K562 (cell line): ENCODE measurements around the gene SCPEP1. TPM values are rescaled to one million over a fixed set of nuclear protein-coding genes. Genes with fewer than 3 reads are reported as not detected.

ENCODE experiments used
- ATAC-seq: fragments of 200-7000 bp; cut with Tn5 transposase; 3 replicates; pipeline ENCODE4 v1.9.1; 2020; ENCODE audit warnings: moderate library complexity
- BruUV-seq: library from RNA; stranded (reverse); fragments of 400-500 nt; replicated peaks from 2 replicates; lab custom pipeline; 2021; lab: Mats Ljungman, UMichigan
- CTCF ChIA-PET: fragments of 300-600 bp; formaldehyde crosslinking; extraction: SDS; loops from one replicate; lab custom pipeline; 2021; ENCODE audit warnings: low intra/inter-chr PET ratio; lab: Yijun Ruan, JAX
- POLR2A ChIA-PET: fragments of 300-600, 350-650 bp; sonication (Branson Sonifier 250); formaldehyde crosslinking; extraction: SDS; loops from one replicate; lab custom pipeline; 2021; ENCODE audit warnings: antibody characterized with exemption, inconsistent platforms; lab: Yijun Ruan, JAX
- DNase-seq, 4 experiments: peaks; one replicate each; pipeline versions ENCODE4 v3.0.0 to v3.0.0-alpha.2; 2011 to 2018; ENCODE audit warnings: low spot score in 3 of 4, mixed read lengths in 3 of 4; ENCODE audit errors: extremely low read depth in 1 of 4
- FAIRE-seq: peaks from 2 replicates; lab custom pipeline; 2011; peaks lifted over from hg19 to GRCh38; lab: Jason Lieb, UNC
- H2AFZ ChIP-seq: 2 replicates; pipeline ENCODE4 v1.6.0; 2011; ENCODE audit warnings: low read depth, low read length, control low read depth, inconsistent platforms
- H3K27ac ChIP-seq: fragments of 200-600 bp; 3 replicates; pipeline ENCODE4 v1.8.0; 2011; ENCODE audit warnings: low read depth, mild to moderate bottlenecking, control low read depth, inconsistent platforms, low read length, moderate library complexity, mixed read lengths; ENCODE audit errors: extremely low read depth
- H3K27me3 ChIP-seq, 2 experiments: fragments of 300-600 bp in 1 of 2; 2 replicates in 1 of 2; 3 replicates in 1 of 2; pipeline versions ENCODE4 v1.6.0 to v1.8.0; 2011; ENCODE audit warnings: inconsistent platforms in 2 of 2, low read length in 2 of 2, mild to moderate bottlenecking in 1 of 2, mixed read lengths in 1 of 2, moderate library complexity in 1 of 2; ENCODE audit not compliant: control insufficient read depth in 2 of 2, insufficient read depth in 2 of 2
- H3K36me3 ChIP-seq: fragments of 300-600 bp; 3 replicates; pipeline ENCODE4 v1.8.0; 2011; ENCODE audit warnings: mild to moderate bottlenecking, low read length, inconsistent platforms; ENCODE audit not compliant: control insufficient read depth, insufficient read depth
- H3K4me1 ChIP-seq, 2 experiments: fragments of 200-600 bp in 1 of 2; replicated peaks in 1 of 2; 2 replicates in 1 of 2; 3 replicates in 1 of 2; pipeline versions ENCODE4 v1.5.1 to v1.8.0; 2011; ENCODE audit warnings: inconsistent platforms in 2 of 2, low read length in 2 of 2, mild to moderate bottlenecking in 1 of 2, mixed read lengths in 1 of 2, moderate library complexity in 1 of 2; ENCODE audit not compliant: control insufficient read depth in 2 of 2, insufficient read depth in 2 of 2
- H3K4me2 ChIP-seq: 2 replicates; pipeline ENCODE4 v1.6.1; 2011; ENCODE audit warnings: low read length, control low read depth, inconsistent platforms, mixed read lengths; ENCODE audit not compliant: insufficient read depth
- H3K4me3 ChIP-seq: fragments of 200-600 bp; sonication (generic), shearing (Covaris generic); 2 replicates; pipeline ENCODE4 v1.5.1; 2016; ENCODE audit warnings: control low read depth, inconsistent platforms
- H3K79me2 ChIP-seq: fragments of 200-600 bp; 3 replicates; pipeline ENCODE4 v1.8.0; 2011; ENCODE audit warnings: low read length, inconsistent platforms; ENCODE audit not compliant: control insufficient read depth, insufficient read depth
- H3K9ac ChIP-seq, 2 experiments: 2 replicates each; pipeline versions ENCODE4 v1.6.0 to v1.6.1; 2011; ENCODE audit warnings: low read depth in 2 of 2, low read length in 2 of 2, control low read depth in 1 of 2, inconsistent platforms in 1 of 2, mild to moderate bottlenecking in 1 of 2, mixed read lengths in 1 of 2; ENCODE audit not compliant: insufficient read depth in 1 of 2
- H3K9me1 ChIP-seq: one replicate; pipeline ENCODE4 v1.6.0; 2011; ENCODE audit warnings: inconsistent platforms, mild to moderate bottlenecking, low read length, moderate library complexity; ENCODE audit not compliant: control insufficient read depth, insufficient read depth
- H3K9me3 ChIP-seq: replicated peaks from 2 replicates; pipeline ENCODE4 v1.5.1; 2011; ENCODE audit warnings: low read depth, low read length, inconsistent platforms; ENCODE audit not compliant: control insufficient read depth, insufficient read depth
- H4K20me1 ChIP-seq: replicated peaks from 2 replicates; pipeline ENCODE4 v1.6.1; 2011; ENCODE audit warnings: low read length, inconsistent platforms, mixed read lengths; ENCODE audit not compliant: control insufficient read depth, insufficient read depth
- ARID1B ChIP-seq: fragments of 450-650 bp; IDR thresholded peaks from 2 replicates; pipeline ENCODE4 v1.6.1; 2016; ENCODE audit warnings: antibody characterized with exemption, mild to moderate bottlenecking, inconsistent platforms
- JUN ChIP-seq, 2 experiments: sonication (generic) in 1 of 2; formaldehyde crosslinking in 1 of 2; IDR thresholded peaks; 2 replicates each; pipeline versions ENCODE4 v1.6.1 to v1.8.0; 2012 to 2022; ENCODE audit warnings: borderline replicate concordance in 2 of 2, mild to moderate bottlenecking in 2 of 2, improper control_type of control experiment in 1 of 2, low read depth in 1 of 2, low read length in 1 of 2, missing genetic modification reagents in 1 of 2
- MED1 ChIP-seq: sonication (generic); formaldehyde crosslinking; IDR thresholded peaks from 2 replicates; pipeline ENCODE4 v1.8.1; 2023; ENCODE audit warnings: missing genetic modification reagents, borderline replicate concordance
- MEF2A ChIP-seq: IDR thresholded peaks from 2 replicates; pipeline ENCODE4 v1.6.1; 2011; ENCODE audit warnings: low read depth, mild to moderate bottlenecking, low read length, moderate library complexity; ENCODE audit not compliant: control insufficient read depth
- NFATC3 ChIP-seq: fragments of 450-650 bp; IDR thresholded peaks from 2 replicates; pipeline ENCODE4 v1.6.1; 2017; ENCODE audit warnings: mild to moderate bottlenecking
- NR2C2 ChIP-seq, 2 experiments: fragments of 200-800 bp in 1 of 2; sonication (Bioruptor generic) in 1 of 2; sonication (generic) in 1 of 2; formaldehyde crosslinking in 1 of 2; IDR thresholded peaks; 2 replicates each; pipeline versions ENCODE4 v1.6.1 to v1.8.0; 2016 to 2022; ENCODE audit warnings: mild to moderate bottlenecking in 1 of 2, missing compliant biosample characterization in 1 of 2, missing genetic modification characterization in 1 of 2, missing genetic modification reagents in 1 of 2
- RAD21 ChIP-seq, 2 experiments: fragments of 250-450 bp in 1 of 2; fragments of 450-650 bp in 1 of 2; sonication (Bioruptor Pico) in 1 of 2; formaldehyde crosslinking in 1 of 2; IDR thresholded peaks in 1 of 2; conservative IDR thresholded peaks in 1 of 2; 2 replicates each; pipeline versions ENCODE4 v1.4.0 to v1.8.0; 2020 to 2022; ENCODE audit warnings: mild to moderate bottlenecking in 2 of 2, moderate library complexity in 1 of 2
- SMAD2 ChIP-seq: fragments of 150-350 bp; IDR thresholded peaks from 2 replicates; pipeline ENCODE4 v1.6.1; 2014; ENCODE audit warnings: low read depth, mild to moderate bottlenecking, low read length
- SMARCE1 ChIP-seq: fragments of 450-650 bp; IDR thresholded peaks from 2 replicates; pipeline ENCODE4 v1.7.1; 2016; ENCODE audit warnings: mild to moderate bottlenecking
- ZKSCAN1 ChIP-seq: fragments of 150-350 bp; IDR thresholded peaks from 2 replicates; pipeline ENCODE4 v1.6.1; 2016; ENCODE audit warnings: low read depth, low read length
- ZNF197 ChIP-seq: fragments of 200-800 bp; sonication (Bioruptor generic); IDR thresholded peaks from 2 replicates; pipeline ENCODE4 v1.6.1; 2016; ENCODE audit warnings: low read depth, missing genetic modification characterization, missing compliant biosample characterization
- WGBS: fragments of 100-300 bp; shearing (Covaris generic); methylation state at CpG from one replicate; pipeline ENCODE4 v1.1.6; 2016; ENCODE audit warnings: low coverage, mixed read lengths; ENCODE audit not compliant: insufficient coverage; ENCODE audit errors: missing lambda C conversion rate; 5-methylcytosine and 5-hydroxymethylcytosine counted together
- in situ Hi-C: fragments of 300-500 bp; cut with MboI; formaldehyde crosslinking; loops from 4 replicates; pipeline ENCODE4 v1.15.0; 2018; ENCODE audit warnings: inconsistent platforms, mixed read lengths
- intact Hi-C: fragments of 100-400 bp; cut with micrococcal nuclease; formaldehyde crosslinking; loops from 2 replicates; pipeline ENCODE4 v1.14.2; 2022
- polyA plus RNA-seq, 8 experiments: library from polyadenylated mRNA; depleted of rRNA in 4 of 8; stranded (reverse) in 5 of 8; unstranded in 3 of 8; fragments of >200 nt; fragmentation: Nextera tagmentation in 2 of 8; fragmentation: Illumina TruSeq in 1 of 8; extraction: Ambion mirVana in 2 of 8; extraction: Trizol in 1 of 8; gene quantifications; 2 replicates each; pipeline versions ENCODE4 v1.2.1 to v1.2.3, GENCODE V29; 2011 to 2014; ENCODE audit warnings: inconsistent platforms in 1 of 8, missing spikeins in 1 of 8
- total RNA-seq, 7 experiments: library from RNA; depleted of rRNA in 6 of 7; stranded (reverse); fragments of >200 nt in 6 of 7; fragmentation: Illumina TruSeq in 2 of 7; extraction: Trizol in 2 of 7; gene quantifications; 2 replicates each; pipeline versions ENCODE4 v1.2.1 to v1.2.3, GENCODE V29; 2011 to 2021; ENCODE audit warnings: low replicate concordance in 1 of 7
- TF ChIP-seq, protein P1 (sequence below): fragments of 450-650 bp; IDR thresholded peaks from one replicate; pipeline ENCODE4 v1.6.1; 2018; ENCODE audit warnings: mild to moderate bottlenecking, moderate library complexity; ENCODE audit not compliant: partially characterized antibody
- TF ChIP-seq, protein P2 (sequence below), 2 experiments: fragments of 450-650 bp in 1 of 2; sonication (generic) in 1 of 2; formaldehyde crosslinking in 1 of 2; IDR thresholded peaks in 1 of 2; conservative IDR thresholded peaks in 1 of 2; 2 replicates each; pipeline versions ENCODE4 v1.6.1 to v1.8.1; 2016 to 2023; ENCODE audit warnings: mild to moderate bottlenecking in 2 of 2, moderate library complexity in 2 of 2, inconsistent platforms in 1 of 2, missing genetic modification reagents in 1 of 2
- TF ChIP-seq, protein P3 (sequence below): fragments of 450-650 bp; IDR thresholded peaks from 2 replicates; pipeline ENCODE4 v1.6.1; 2017; ENCODE audit warnings: antibody characterized with exemption, mild to moderate bottlenecking

SCPEP1 gene
- total and polyA plus RNA-seq, 9 of the 15 experiments (the other 6 are each of a cell fraction or from before 2014, with no cell fraction given) = 5.1 to 14.8 (median 7.2) TPM

DNA sequence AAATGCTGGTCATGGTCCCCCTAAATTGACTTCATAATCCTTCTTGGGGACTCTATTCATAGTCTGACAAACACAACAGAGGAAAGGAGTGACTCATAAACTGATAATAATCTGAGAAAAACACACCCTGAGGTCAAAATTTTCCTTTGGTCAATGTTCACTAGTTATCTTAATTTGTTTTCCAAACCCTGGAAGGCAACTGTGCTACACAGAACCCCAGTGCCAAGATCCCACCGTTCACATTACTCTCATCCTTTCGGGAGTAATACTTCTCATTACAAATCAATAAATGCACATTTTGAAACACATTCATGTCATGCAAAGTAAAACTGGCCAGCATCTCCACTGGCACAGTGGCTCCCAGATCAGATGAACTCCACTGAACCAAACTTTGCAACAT lies 40.2 kb upstream of the SCPEP1 start:
- peaks cover 69% of the 10 kb centered on the region for H3K36me3 ChIP-seq
- H3K9ac ChIP-seq = no peak overlapping the region
- H3K27ac ChIP-seq = no peak overlapping the region
- H2AFZ ChIP-seq = no peak overlapping the region
- intact Hi-C loops = loop anchor here (10.0 kb wide), 1 partner anchor 443 kb away; no protein-coding TSS in a partner anchor
- DNase-seq = peak; percentile 20 to 49 (median 24)
- ChIA-PET CTCF (interaction anchor here (0.7 kb wide), 2 partner anchors 59 to 118 kb away, joined by 3 read pairs; no protein-coding TSS in a partner anchor), POLR2A (no interaction called here)
- no peaks in the 10 kb centered on the region for H3K27me3 ChIP-seq
- WGBS = 65% methylated on average over 2 of the region's 2 CpGs
- no peaks in the 10 kb centered on the region for H3K9me3 ChIP-seq
- H3K9me1 ChIP-seq = no peaks in the 10 kb centered on the region
- H3K4me3 ChIP-seq = no peak overlapping the region
- in situ Hi-C loops = loop anchor here (5.0 kb wide), 1 partner anchor 120 kb away; no protein-coding TSS in a partner anchor
- H3K79me2 ChIP-seq = no peaks in the 10 kb centered on the region
- 0 out of 3 replicates have a peak, but pooled peaks have one; percentile 21 for ATAC-seq
- no peak overlapping the region for H3K4me2 ChIP-seq
- peaks cover 8% of the 10 kb centered on the region in 2 experiments; a peak in 3 of 5 replicates for H3K4me1 ChIP-seq
- FAIRE-seq = no peak
- BruUV-seq = no TSS peak
- no peaks in the 10 kb centered on the region for H4K20me1 ChIP-seq
- no peak for TF ChIP-seq SMAD2
- no peak for TF ChIP-seq NR2C2 (CRISPR knock-in tag; IDR thresholded peaks at IDR 0.05)
- peak; percentile 48; the same call in 1 of the 2 replicates for TF ChIP-seq NR2C2 (tag; IDR thresholded peaks at IDR 0.05)
- no peak for TF ChIP-seq ZNF197 (CRISPR knock-in tag)
- peak; percentile 93 for TF ChIP-seq NFATC3
- TF ChIP-seq ZKSCAN1 = no peak
- TF ChIP-seq, protein P1, sequence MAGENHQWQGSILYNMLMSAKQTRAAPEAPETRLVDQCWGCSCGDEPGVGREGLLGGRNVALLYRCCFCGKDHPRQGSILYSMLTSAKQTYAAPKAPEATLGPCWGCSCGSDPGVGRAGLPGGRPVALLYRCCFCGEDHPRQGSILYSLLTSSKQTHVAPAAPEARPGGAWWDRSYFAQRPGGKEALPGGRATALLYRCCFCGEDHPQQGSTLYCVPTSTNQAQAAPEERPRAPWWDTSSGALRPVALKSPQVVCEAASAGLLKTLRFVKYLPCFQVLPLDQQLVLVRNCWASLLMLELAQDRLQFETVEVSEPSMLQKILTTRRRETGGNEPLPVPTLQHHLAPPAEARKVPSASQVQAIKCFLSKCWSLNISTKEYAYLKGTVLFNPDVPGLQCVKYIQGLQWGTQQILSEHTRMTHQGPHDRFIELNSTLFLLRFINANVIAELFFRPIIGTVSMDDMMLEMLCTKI = no peak
- TF ChIP-seq MED1 (CRISPR knock-in tag) = no peak
- no peak for TF ChIP-seq MEF2A
- peak; percentile 61 for TF ChIP-seq ARID1B
- peak; percentile 78 for TF ChIP-seq JUN (IDR thresholded peaks at IDR 0.05; ENCODE audit: borderline replicate concordance, low read depth, low read length)
- no peak for TF ChIP-seq JUN (CRISPR knock-in tag; IDR thresholded peaks at IDR 0.05; ENCODE audit: borderline replicate concordance)
- TF ChIP-seq, protein P2, sequence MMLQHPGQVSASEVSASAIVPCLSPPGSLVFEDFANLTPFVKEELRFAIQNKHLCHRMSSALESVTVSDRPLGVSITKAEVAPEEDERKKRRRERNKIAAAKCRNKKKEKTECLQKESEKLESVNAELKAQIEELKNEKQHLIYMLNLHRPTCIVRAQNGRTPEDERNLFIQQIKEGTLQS (IDR thresholded peaks at IDR 0.05) = peak; percentile 81
- TF ChIP-seq, protein P2 (CRISPR knock-in tag; conservative IDR thresholded peaks at IDR 0.05) = no peak
- peak; percentile 74; the same call in 1 of the 2 replicates for TF ChIP-seq SMARCE1
- peak; percentile 5 to 29; a peak in 1 of 4 replicates for TF ChIP-seq RAD21 (CRISPR knock-in tag; conservative IDR thresholded peaks at IDR 0.05 in 1 of 2, IDR thresholded peaks at IDR 0.05 in 1 of 2)
- TF ChIP-seq, protein P3, sequence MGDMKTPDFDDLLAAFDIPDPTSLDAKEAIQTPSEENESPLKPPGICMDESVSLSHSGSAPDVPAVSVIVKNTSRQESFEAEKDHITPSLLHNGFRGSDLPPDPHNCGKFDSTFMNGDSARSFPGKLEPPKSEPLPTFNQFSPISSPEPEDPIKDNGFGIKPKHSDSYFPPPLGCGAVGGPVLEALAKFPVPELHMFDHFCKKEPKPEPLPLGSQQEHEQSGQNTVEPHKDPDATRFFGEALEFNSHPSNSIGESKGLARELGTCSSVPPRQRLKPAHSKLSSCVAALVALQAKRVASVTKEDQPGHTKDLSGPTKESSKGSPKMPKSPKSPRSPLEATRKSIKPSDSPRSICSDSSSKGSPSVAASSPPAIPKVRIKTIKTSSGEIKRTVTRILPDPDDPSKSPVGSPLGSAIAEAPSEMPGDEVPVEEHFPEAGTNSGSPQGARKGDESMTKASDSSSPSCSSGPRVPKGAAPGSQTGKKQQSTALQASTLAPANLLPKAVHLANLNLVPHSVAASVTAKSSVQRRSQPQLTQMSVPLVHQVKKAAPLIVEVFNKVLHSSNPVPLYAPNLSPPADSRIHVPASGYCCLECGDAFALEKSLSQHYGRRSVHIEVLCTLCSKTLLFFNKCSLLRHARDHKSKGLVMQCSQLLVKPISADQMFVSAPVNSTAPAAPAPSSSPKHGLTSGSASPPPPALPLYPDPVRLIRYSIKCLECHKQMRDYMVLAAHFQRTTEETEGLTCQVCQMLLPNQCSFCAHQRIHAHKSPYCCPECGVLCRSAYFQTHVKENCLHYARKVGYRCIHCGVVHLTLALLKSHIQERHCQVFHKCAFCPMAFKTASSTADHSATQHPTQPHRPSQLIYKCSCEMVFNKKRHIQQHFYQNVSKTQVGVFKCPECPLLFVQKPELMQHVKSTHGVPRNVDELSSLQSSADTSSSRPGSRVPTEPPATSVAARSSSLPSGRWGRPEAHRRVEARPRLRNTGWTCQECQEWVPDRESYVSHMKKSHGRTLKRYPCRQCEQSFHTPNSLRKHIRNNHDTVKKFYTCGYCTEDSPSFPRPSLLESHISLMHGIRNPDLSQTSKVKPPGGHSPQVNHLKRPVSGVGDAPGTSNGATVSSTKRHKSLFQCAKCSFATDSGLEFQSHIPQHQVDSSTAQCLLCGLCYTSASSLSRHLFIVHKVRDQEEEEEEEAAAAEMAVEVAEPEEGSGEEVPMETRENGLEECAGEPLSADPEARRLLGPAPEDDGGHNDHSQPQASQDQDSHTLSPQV = peak; percentile 33; the same call in 1 of the 2 replicates
